ENCODE data around the gene STK36. TPM values are rescaled to one million over a fixed set of nuclear protein-coding genes. Genes with fewer than 3 reads are reported as not detected.

STK36 gene
- total RNA-seq, 2 experiments from 2014 or later: 9.8 to 12.7 TPM

DNA sequence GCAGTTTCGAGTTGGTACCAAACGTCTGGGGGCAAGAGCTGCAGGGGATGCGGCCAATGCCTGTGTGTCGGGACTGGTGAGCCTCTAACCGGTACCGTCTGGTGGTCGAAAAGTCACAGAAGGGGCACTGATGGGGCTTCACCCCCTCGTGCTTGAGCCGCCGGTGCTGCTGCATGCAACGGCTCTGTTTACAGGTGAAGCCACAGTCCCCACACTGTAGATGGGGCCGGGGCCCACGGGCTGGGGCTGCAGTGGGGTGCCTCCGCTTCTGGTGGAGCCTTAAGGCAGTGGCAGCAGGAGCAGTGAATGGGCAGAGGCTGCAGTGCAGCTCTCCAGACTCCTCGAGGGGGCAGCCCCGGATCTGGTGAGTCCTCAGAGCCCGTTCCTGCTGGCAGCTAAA, 29.1 kb upstream of the STK36 start:
- POLR2A ChIA-PET: no interaction called here
- intact Hi-C loops (cut with DNase I, micrococcal nuclease): loop anchor here in 1 of 2 experiments (10.0 kb wide), 1 partner anchor 358 kb away; no protein-coding TSS in a partner anchor

GRCh38 chr2:218643751-218644310, 28.1 kb upstream of the STK36 start:
- DNase-seq (no peak), ATAC-seq (ENCODE audit: poor library complexity) (no peak)
- POLR2A ChIA-PET: no interaction called here
- Histone ChIP-seq H3K4me1 (ENCODE audit: insufficient read depth, low read length) (peaks cover 8% of the 10 kb centered on the region), H3K4me3 (ENCODE audit: low read length) (no peak overlapping the region), H3K27ac (ENCODE audit: low read depth in 1 of 2, low read length in 2 of 2) (no peak overlapping the region), H3K27me3 (ENCODE audit: control insufficient read depth in 1 of 2, insufficient read depth in 2 of 2, low read length in 2 of 2) (no peaks in the 10 kb centered on the region), H3K9me3 (ENCODE audit: control insufficient read depth in 1 of 2, insufficient read depth in 1 of 2, low read length in 2 of 2) (no peaks in the 10 kb centered on the region), H3K36me3 (ENCODE audit: insufficient read depth, low read length) (peaks cover 85% of the 10 kb centered on the region)
- Mint-ChIP-seq H3K27me3 (no peaks in the 10 kb centered on the region), H3K4me3 (no peak overlapping the region), H3K27ac (no peak overlapping the region), H3K9me3 (no peaks in the 10 kb centered on the region), H3K36me3 (ENCODE audit: low read depth) (peaks cover 78% of the 10 kb centered on the region), H3K4me1 (ENCODE audit: low read depth) (peaks cover 6% of the 10 kb centered on the region)
- TF ChIP-seq, protein P1, sequence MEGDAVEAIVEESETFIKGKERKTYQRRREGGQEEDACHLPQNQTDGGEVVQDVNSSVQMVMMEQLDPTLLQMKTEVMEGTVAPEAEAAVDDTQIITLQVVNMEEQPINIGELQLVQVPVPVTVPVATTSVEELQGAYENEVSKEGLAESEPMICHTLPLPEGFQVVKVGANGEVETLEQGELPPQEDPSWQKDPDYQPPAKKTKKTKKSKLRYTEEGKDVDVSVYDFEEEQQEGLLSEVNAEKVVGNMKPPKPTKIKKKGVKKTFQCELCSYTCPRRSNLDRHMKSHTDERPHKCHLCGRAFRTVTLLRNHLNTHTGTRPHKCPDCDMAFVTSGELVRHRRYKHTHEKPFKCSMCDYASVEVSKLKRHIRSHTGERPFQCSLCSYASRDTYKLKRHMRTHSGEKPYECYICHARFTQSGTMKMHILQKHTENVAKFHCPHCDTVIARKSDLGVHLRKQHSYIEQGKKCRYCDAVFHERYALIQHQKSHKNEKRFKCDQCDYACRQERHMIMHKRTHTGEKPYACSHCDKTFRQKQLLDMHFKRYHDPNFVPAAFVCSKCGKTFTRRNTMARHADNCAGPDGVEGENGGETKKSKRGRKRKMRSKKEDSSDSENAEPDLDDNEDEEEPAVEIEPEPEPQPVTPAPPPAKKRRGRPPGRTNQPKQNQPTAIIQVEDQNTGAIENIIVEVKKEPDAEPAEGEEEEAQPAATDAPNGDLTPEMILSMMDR (IDR thresholded peaks at IDR 0.05): no peak
- CTCF ChIA-PET: no interaction called here
- intact Hi-C loops (cut with DNase I, micrococcal nuclease): loop anchor here in 1 of 2 experiments (10.0 kb wide), 1 partner anchor 359 kb away; no protein-coding TSS in a partner anchor

More for the DNA sequence above, 29.1 kb upstream of the STK36 start:
- no peaks in the 10 kb centered on the region for H3K27me3 Mint-ChIP-seq
- Histone ChIP-seq H3K27ac (ENCODE audit: low read depth in 1 of 2, low read length in 2 of 2) (no peak overlapping the region), H3K4me3 (ENCODE audit: low read length) (no peak overlapping the region), H3K9me3 (ENCODE audit: control insufficient read depth in 1 of 2, insufficient read depth in 1 of 2, low read length in 2 of 2) (no peaks in the 10 kb centered on the region), H3K27me3 (ENCODE audit: control insufficient read depth in 1 of 2, insufficient read depth in 2 of 2, low read length in 2 of 2) (no peaks in the 10 kb centered on the region), H3K4me1 (ENCODE audit: insufficient read depth, low read length) (no peaks in the 10 kb centered on the region), H3K36me3 (ENCODE audit: insufficient read depth, low read length) (peaks cover 85% of the 10 kb centered on the region)
- TF ChIP-seq, protein P1 (IDR thresholded peaks at IDR 0.05): no peak
- no peak overlapping the region for H3K4me3 Mint-ChIP-seq
- no peak overlapping the region for H3K27ac Mint-ChIP-seq
- ATAC-seq (ENCODE audit: poor library complexity) (no peak), DNase-seq (no peak)
- H3K9me3 Mint-ChIP-seq: no peaks in the 10 kb centered on the region
- H3K4me1 Mint-ChIP-seq (ENCODE audit: low read depth): no peaks in the 10 kb centered on the region
- CTCF ChIA-PET: no interaction called here
- peaks cover 78% of the 10 kb centered on the region for H3K36me3 Mint-ChIP-seq (ENCODE audit: low read depth)

DNA sequence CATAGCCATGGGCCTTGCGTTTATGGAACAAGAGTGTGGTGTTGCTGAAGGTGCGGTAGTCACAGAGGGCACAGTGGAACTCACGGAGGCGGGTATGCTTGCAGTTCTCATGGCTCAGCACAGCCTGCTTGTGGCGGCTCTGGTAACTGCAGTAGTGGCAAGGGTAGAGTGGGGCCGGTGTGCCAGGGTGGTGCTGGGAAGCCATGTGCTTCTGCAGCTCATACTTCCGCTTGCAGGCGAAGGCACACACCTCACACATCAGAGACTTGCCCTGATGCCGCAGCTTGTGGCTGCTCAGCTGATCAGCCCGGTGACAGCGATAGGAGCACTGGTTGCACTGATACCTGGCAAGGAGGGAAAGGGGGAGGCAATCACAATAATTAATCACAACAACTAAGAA, 27.2 kb upstream of the STK36 start:
- H3K36me3 ChIP-seq (ENCODE audit: insufficient read depth, low read length): peaks cover 87% of the 10 kb centered on the region
- H3K9me3 Mint-ChIP-seq: no peaks in the 10 kb centered on the region
- ChIA-PET POLR2A (no interaction called here), CTCF (no interaction called here)
- no peak overlapping the region for H3K27ac ChIP-seq (ENCODE audit: low read depth in 1 of 2, low read length in 2 of 2)
- ATAC-seq (ENCODE audit: poor library complexity): no peak
- no peak for DNase-seq
- TF ChIP-seq, protein P1 (IDR thresholded peaks at IDR 0.05): no peak
- peaks cover 80% of the 10 kb centered on the region for H3K36me3 Mint-ChIP-seq (ENCODE audit: low read depth)
- peaks cover 8% of the 10 kb centered on the region for H3K4me1 ChIP-seq (ENCODE audit: insufficient read depth, low read length)
- H3K4me3 Mint-ChIP-seq: no peak overlapping the region
- H3K27me3 ChIP-seq (ENCODE audit: control insufficient read depth in 1 of 2, insufficient read depth in 2 of 2, low read length in 2 of 2): no peaks in the 10 kb centered on the region
- no peak overlapping the region for H3K4me3 ChIP-seq (ENCODE audit: low read length)
- no peaks in the 10 kb centered on the region for H3K9me3 ChIP-seq (ENCODE audit: control insufficient read depth in 1 of 2, insufficient read depth in 1 of 2, low read length in 2 of 2)
- intact Hi-C loops (cut with DNase I, micrococcal nuclease): loop anchor here in 1 of 2 experiments (5.0 to 10.0 kb wide), 2 partner anchors 203 to 360 kb away; no protein-coding TSS in a partner anchor
- H3K4me1 Mint-ChIP-seq (ENCODE audit: low read depth): peaks cover 6% of the 10 kb centered on the region
- H3K27me3 Mint-ChIP-seq: no peaks in the 10 kb centered on the region
- no peak overlapping the region for H3K27ac Mint-ChIP-seq
